ENCODE measurements around the gene RASEF.

Gene RASEF

DNA sequence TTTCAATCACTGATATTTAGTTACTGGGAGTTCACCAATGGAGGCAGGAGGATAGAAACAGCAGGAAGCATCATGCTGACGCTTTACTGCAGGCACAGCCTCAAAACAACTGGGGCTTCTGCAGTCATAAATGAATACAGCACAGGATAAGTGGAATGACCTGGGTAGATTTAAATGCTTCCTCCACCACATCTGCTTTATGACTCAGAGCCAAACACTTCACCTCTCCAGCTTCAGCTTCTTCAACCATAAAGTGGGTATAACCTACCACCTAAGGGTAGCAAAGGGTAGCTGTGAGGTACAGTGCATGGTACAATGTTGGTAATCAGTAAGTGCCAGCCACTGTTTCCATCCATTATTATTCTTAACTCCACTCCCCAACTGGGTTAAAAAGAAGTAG, 28.4 kb downstream of the RASEF start:
- no peak overlapping the region for H3K27ac Mint-ChIP-seq
- no peak for DNase-seq
- no peaks in the 10 kb centered on the region for H3K4me1 Mint-ChIP-seq
- H3K27me3 Mint-ChIP-seq (ENCODE audit: low read depth, poor library complexity) = no peaks in the 10 kb centered on the region
- no peak overlapping the region for H3K4me3 Mint-ChIP-seq
- peaks cover 4% of the 10 kb centered on the region for H3K36me3 Mint-ChIP-seq (ENCODE audit: low read depth)
- TF ChIP-seq, protein P1, sequence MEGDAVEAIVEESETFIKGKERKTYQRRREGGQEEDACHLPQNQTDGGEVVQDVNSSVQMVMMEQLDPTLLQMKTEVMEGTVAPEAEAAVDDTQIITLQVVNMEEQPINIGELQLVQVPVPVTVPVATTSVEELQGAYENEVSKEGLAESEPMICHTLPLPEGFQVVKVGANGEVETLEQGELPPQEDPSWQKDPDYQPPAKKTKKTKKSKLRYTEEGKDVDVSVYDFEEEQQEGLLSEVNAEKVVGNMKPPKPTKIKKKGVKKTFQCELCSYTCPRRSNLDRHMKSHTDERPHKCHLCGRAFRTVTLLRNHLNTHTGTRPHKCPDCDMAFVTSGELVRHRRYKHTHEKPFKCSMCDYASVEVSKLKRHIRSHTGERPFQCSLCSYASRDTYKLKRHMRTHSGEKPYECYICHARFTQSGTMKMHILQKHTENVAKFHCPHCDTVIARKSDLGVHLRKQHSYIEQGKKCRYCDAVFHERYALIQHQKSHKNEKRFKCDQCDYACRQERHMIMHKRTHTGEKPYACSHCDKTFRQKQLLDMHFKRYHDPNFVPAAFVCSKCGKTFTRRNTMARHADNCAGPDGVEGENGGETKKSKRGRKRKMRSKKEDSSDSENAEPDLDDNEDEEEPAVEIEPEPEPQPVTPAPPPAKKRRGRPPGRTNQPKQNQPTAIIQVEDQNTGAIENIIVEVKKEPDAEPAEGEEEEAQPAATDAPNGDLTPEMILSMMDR (IDR thresholded peaks at IDR 0.05) = no peak
- peaks cover 16% of the 10 kb centered on the region for H3K9me3 Mint-ChIP-seq

GRCh38 chr9:83034026-83034425, 28.9 kb downstream of the RASEF start:
- H3K27me3 Mint-ChIP-seq (ENCODE audit: low read depth, poor library complexity) = no peaks in the 10 kb centered on the region
- TF ChIP-seq, protein P1 (IDR thresholded peaks at IDR 0.05) = no peak
- peaks cover 10% of the 10 kb centered on the region for H3K9me3 Mint-ChIP-seq
- H3K4me1 Mint-ChIP-seq = no peaks in the 10 kb centered on the region
- DNase-seq = no peak
- peaks cover under 1% of the 10 kb centered on the region for H3K36me3 Mint-ChIP-seq (ENCODE audit: low read depth)
- no peak overlapping the region for H3K4me3 Mint-ChIP-seq
- H3K27ac Mint-ChIP-seq = no peak overlapping the region

DNA sequence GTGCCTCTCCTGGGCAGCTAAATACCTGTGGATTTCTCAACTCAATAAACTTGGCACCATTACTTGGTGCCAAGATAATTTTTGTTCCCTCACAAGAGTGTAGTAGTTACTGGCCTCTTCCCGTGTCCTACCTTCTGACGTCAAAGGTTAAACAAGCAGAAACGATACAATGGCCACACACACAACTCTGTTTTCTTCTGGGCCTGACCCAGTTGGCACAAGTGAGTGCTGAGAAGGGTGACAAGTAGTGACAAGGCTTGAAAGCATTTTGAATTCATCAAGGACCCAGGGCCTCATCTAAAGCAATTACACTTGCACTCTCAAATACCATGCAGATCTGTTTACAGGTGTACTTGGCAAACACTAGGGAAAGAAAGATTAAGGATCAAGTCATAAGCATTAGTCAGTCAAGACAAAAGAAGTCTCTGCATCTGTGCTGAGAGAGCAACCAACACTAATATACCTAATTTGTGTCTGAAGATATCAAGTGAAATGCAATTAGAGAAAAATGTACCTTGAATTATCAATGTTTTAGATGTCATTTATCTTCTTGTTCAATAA, 30.8 kb downstream of the RASEF start:
- no peaks in the 10 kb centered on the region for H3K36me3 Mint-ChIP-seq (ENCODE audit: low read depth)
- peaks cover 8% of the 10 kb centered on the region for H3K9me3 Mint-ChIP-seq
- H3K27ac Mint-ChIP-seq = no peak overlapping the region
- no peaks in the 10 kb centered on the region for H3K27me3 Mint-ChIP-seq (ENCODE audit: low read depth, poor library complexity)
- no peaks in the 10 kb centered on the region for H3K4me1 Mint-ChIP-seq
- H3K4me3 Mint-ChIP-seq = no peak overlapping the region
- TF ChIP-seq, protein P1 (IDR thresholded peaks at IDR 0.05) = no peak
- DNase-seq = no peak

GRCh38 chr9:83030391-83031107, 32.4 kb downstream of the RASEF start:
- H3K4me1 Mint-ChIP-seq = no peaks in the 10 kb centered on the region
- no peaks in the 10 kb centered on the region for H3K27me3 Mint-ChIP-seq (ENCODE audit: low read depth, poor library complexity)
- no peak overlapping the region for H3K4me3 Mint-ChIP-seq
- H3K36me3 Mint-ChIP-seq (ENCODE audit: low read depth) = no peaks in the 10 kb centered on the region
- TF ChIP-seq, protein P1 (IDR thresholded peaks at IDR 0.05) = no peak
- DNase-seq = no peak
- no peak overlapping the region for H3K27ac Mint-ChIP-seq
- H3K9me3 Mint-ChIP-seq = peaks cover 8% of the 10 kb centered on the region

DNA sequence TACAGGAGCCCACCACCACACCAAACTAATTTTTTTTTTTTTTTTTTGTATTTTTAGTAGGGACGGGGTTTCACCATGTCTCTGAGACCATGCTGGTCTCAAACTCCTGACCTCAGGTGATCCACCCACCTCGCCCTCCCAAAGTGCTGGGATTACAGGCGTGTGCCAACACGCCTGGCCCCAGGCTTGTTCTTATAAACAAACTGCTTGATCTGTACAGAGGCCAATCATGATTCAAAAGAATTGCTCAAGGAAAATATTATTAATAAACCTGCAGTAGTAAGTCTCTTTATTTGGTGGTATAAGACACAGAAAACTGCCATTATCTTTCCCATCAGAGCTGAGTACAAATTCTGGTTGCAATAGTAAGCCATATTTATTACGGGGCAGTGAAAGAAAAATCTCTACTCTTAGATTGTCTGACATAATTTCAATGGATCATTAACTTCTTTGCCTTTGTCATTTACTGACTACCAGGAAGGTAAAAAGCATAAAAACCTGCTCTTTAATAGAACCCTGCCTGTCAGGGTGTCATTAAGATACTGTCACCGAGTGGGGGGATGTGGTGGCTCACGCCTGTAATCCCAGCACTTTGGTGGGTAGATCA, 33.3 kb downstream of the RASEF start:
- no peak overlapping the region for H3K4me3 Mint-ChIP-seq
- no peaks in the 10 kb centered on the region for H3K36me3 Mint-ChIP-seq (ENCODE audit: low read depth)
- TF ChIP-seq, protein P1 (IDR thresholded peaks at IDR 0.05) = no peak
- no peak for DNase-seq
- peaks cover 8% of the 10 kb centered on the region for H3K9me3 Mint-ChIP-seq
- no peak overlapping the region for H3K27ac Mint-ChIP-seq
- H3K4me1 Mint-ChIP-seq = no peaks in the 10 kb centered on the region
- H3K27me3 Mint-ChIP-seq (ENCODE audit: low read depth, poor library complexity) = no peaks in the 10 kb centered on the region

Measured in nephron progenitor cell (in vitro differentiated cells).